HG03520 (cell line): ENCODE measurements around the gene HHIPL1.
"Not testable (repeated sequence)": the region's sequence is repeated elsewhere in the genome, so short reads cannot be mapped to it uniquely, and the experiment has no call there.

Source experiments
- ATAC-seq: cut with Tn5 transposase; IDR thresholded peaks from one replicate; pipeline ENCODE4 v1.9.1; 2021; ENCODE audit warnings: mild to moderate bottlenecking, moderate library complexity; ENCODE audit not compliant: unreplicated experiment

HHIPL1 gene

GRCh38 chr14:99632410-99633035 is 12.4 kb upstream of the HHIPL1 start:
- ATAC-seq = no peak

- no peak for ATAC-seq
Observed at GRCh38 chr14:99633141-99633540, 11.8 kb upstream of the HHIPL1 start.

DNA sequence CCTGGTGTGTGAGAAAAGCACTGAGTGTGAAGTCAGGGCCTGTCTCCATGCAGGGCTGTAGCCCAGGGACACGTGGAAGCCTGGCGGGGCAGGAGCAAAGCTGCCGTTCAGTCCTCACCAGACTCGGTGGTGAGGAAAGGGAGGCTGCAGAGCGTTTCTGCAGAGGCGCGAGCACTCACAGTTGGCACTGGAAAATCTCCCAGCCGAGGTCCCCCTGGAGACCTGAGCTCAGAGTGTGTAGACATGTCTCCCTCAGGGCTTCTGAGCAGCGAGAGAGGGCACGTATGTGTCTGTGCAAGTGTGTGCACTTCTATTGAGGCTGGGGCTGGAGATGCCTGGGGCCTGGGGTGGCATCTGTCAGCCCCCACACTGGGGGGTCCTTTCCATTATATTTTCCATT is 11.0 kb upstream of the HHIPL1 start:
- no peak for ATAC-seq

- no peak for ATAC-seq
Observed at GRCh38 chr14:99634443-99634842, 10.5 kb upstream of the HHIPL1 start.

DNA sequence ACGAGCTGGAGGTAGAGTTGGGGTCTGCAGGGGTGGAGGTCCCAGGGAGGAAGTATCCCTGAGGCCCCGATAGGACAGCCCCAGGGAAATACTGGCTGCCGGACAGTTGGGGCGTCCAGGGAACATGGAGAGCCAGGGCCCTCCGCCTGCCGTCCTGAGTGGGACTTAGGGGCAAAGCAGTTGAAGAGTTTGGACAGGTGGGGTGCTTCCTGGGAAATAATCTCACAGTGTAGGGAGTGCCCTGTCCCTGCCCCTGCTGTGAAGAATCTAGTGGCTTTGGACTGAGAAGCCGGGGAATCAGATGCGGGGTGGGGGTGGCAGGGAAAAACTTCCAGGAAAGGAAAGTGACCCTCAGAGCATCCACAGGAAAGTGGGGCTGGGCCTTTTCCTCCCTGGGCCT is 9.8 kb upstream of the HHIPL1 start:
- no peak for ATAC-seq

DNA sequence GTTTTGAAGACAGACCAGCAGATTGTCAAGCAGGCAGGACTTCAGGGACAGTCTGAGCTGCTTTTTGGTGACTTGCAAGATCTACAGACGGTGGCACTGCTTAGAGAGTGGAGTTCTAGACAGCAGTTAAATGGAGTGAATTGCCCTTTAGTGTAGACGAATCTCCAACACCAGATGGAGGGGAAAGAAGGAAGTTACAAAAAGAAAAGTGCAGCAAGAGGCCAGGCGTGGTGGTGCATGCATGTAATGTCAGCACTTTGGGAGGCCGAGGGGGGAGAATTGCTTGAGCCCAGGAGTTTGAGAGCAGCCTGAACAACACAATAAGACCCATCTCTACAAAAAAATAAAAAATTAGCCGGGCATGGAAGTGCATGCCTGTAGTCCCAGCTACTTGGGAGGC is 8.4 kb upstream of the HHIPL1 start:
- ATAC-seq = no peak

- no peak for ATAC-seq
Observed at GRCh38 chr14:99637624-99638023, 7.3 kb upstream of the HHIPL1 start.

- ATAC-seq = not testable (repeated sequence)
Observed at GRCh38 chr14:99642771-99643170, 2.2 kb upstream of the HHIPL1 start.

- ATAC-seq = no peak
Observed at GRCh38 chr14:99643343-99643742, 1.6 kb upstream of the HHIPL1 start.

- ATAC-seq = no peak
Observed at GRCh38 chr14:99644035-99644587, 818 bp upstream of the HHIPL1 start.

DNA sequence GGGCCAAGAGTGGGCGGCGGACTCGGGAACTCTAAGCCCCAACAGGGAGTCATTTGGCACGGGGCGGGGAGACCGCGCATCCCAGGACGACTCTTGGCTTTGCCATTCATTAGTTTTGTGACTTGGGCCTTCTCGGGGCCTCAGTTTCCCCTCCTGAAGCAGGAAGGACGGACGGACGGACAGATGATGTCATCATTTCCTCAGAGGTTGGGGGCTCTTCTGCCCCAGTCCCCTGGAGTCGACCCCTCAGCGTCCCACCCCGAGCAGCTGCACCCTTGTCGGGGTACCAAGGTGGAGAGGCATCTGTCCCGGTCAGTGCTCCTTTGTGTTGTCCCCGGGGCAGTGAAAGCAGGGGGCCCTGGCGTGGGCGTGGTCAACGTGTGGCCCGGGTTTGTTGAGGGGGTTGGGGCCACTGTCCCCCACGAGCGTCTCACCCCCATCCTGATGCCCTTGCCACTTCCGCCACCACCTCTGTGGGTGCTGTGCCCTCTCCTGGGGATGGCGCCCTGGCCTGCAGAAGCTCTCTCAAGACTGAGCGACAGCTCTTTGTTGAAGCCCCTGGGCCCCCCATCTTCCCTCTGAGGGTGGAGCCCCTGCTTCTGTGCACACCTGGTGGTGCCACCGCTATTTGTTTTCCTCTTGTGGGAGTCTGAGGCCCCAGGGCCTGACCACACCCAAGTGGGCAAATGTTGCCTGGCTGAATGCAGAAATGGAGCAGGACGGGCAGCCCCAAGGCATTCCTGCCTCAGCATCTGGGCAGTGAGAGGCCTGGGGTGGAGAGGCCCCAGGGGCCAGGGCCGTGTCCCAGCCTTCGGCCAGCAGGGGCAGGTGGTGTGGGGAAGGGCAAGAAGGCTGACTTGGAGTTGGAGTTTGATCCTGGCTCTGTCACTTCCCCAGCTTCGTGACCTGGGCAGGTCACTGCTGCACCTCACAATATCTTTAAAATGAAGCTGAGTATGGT is 896 bp downstream of the HHIPL1 start:
- ATAC-seq = no peak

DNA sequence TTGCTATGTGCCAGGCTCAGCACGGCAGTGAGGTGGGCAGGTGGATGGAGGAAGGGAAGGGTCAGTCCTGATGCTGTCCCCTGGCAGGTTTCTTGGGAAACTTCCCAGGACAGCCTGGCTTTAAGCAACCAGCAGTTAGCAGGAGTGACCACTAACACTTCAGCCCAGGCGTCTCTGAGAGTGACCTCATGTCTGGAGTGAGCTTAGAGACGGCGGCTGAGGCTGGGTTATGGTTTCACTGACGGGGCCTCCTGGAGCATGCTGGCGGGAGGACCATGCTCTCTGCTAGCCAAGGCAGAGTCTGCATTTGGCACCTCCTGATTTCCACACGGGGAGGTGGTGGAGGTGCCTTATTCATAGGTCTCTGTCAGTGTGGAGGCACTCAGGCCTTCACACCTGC is 2.5 kb downstream of the HHIPL1 start:
- no peak for ATAC-seq

- ATAC-seq = no peak
Observed at GRCh38 chr14:99648027-99648784, 3.3 kb downstream of the HHIPL1 start.

DNA sequence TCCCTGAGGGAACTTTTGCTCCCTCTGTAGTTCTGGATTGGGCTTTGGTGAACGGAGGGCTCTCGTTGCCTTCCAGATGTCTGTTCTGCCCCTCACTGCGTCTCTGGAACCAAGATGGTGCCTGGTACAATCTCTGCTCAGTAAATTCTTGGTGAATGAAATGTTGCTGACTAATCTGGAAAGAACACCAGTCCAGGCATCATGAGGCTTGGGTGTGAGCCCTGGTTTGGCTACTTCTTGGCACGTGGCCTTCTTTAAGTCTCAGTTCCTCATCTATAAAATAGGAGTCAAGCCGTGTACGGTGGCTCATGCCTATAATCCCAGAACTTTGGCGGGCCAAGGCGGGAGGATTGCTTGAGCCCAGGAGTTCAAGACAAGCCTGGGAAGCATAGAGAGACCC is 4.3 kb downstream of the HHIPL1 start:
- no peak for ATAC-seq

DNA sequence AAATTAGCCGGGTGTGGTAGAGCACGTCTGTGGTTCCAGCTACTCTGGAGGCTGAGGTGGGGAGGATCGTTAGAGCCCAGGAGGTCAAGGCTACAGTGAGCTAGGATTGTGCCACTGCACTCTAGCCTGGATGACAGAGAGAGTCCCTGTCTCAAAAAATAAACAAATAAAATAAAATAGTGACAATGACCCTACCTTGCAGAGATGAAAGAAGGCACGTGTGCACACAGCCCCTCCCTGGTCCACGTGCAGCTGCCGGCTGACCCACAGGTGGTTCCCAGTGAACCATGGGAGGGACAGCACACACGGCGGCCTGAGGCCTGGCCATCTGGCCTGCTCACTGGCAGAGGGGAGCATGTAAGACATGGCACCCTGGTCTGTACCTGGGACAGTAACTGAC is 4.7 kb downstream of the HHIPL1 start:
- ATAC-seq = no peak

DNA sequence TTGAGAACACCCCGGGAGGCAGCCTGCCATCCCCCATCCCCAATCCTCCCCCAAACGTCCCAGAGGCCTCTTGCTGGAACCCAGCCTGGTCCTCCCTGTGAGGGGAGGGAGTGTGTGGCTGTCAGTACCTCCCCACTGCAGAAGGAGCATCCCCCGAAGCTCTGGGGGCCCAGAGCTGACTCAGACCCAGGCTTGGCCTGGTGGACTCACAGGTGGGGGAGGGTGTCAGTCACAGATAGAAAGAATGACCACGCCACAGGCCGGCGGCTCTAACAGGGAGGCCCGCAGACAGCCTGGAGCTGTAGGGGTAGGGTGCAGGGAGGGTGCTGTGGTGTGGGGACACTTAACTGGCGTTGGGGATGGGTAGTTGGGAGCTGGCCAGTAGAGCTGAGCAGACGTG is 5.3 kb downstream of the HHIPL1 start:
- ATAC-seq = no peak

GRCh38 chr14:99651953-99652746 is 7.2 kb downstream of the HHIPL1 start:
- no peak for ATAC-seq

GRCh38 chr14:99654235-99654985 is 9.5 kb downstream of the HHIPL1 start:
- ATAC-seq = no peak

DNA sequence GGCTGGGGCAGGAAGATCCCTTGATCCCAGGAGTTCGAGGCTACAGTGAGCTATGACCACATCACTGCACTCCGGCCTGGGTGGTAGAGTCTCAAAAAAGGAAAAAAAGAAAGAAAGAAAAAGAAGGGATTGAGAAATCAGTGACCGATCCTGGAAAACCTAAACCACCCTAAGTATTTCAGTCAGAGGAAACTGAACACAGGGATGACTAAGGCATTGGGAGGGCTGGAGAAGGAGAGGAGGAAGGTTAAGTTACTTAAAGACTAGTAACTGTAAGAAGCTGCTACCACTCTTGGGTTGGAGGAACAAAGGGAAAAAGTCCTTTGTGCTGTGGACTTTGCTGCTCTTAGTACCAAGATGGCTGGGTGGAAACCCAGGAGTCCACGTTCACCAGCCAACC is 10.6 kb downstream of the HHIPL1 start:
- no peak for ATAC-seq

DNA sequence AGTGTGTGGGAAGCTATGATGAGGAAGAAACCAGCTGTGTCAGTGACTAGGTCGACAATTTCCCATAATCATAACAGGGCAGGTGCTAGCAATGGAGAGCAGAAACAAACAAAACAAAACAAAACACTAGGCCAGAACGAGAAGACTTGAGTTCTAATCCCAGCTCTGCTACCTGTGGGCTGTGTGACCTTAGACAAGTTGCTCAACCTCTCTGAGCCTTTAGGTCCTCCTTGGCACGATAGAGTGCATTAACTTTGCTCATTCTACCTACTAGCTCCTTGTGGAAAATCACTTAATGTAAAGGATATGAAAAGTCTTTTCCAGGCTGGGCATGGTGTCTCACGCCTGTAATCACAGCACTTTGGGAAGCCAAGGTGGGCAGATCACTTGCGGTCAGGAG is 11.2 kb downstream of the HHIPL1 start:
- no peak for ATAC-seq
